Keratinocyte (primary cell): ENCODE measurements around the gene RBMS3. TPM values are rescaled to one million over a fixed set of nuclear protein-coding genes. Genes with fewer than 3 reads are reported as not detected.

Experiments
- DNase-seq: peaks from one replicate; pipeline ENCODE4 v3.0.0-alpha.2; 2011; ENCODE audit warnings: low read depth, missing footprints, low spot score
- FAIRE-seq: peaks from 2 replicates; lab custom pipeline; 2011; peaks lifted over from hg19 to GRCh38; lab: Jason Lieb, UNC
- H2AFZ ChIP-seq: 2 replicates; pipeline ENCODE4 v1.6.0; 2012; ENCODE audit warnings: low read length, control low read depth, inconsistent platforms; ENCODE audit not compliant: control insufficient read depth
- H3K27ac ChIP-seq: 2 replicates; pipeline ENCODE4 v1.5.1; 2011; ENCODE audit warnings: low read length; ENCODE audit not compliant: control insufficient read depth, insufficient read depth
- H3K27me3 ChIP-seq: 3 replicates; pipeline ENCODE4 v1.6.0; 2011; ENCODE audit warnings: low read length; ENCODE audit not compliant: control insufficient read depth, insufficient read depth; ENCODE audit errors: extremely low read depth
- H3K36me3 ChIP-seq, 2 experiments: 2 replicates in 1 of 2; 3 replicates in 1 of 2; pipeline ENCODE4 v1.5.1; 2011; ENCODE audit warnings: low read length in 2 of 2, mild to moderate bottlenecking in 1 of 2; ENCODE audit not compliant: control insufficient read depth in 2 of 2, insufficient read depth in 2 of 2; ENCODE audit errors: extremely low read depth in 1 of 2
- H3K4me1 ChIP-seq: 3 replicates; pipeline ENCODE4 v1.5.1; 2011; ENCODE audit warnings: low read length; ENCODE audit not compliant: control insufficient read depth, insufficient read depth; ENCODE audit errors: extremely low read depth
- H3K4me2 ChIP-seq: 3 replicates; pipeline ENCODE4 v1.6.0; 2011; ENCODE audit warnings: low read depth, low read length; ENCODE audit not compliant: control insufficient read depth, insufficient read depth; ENCODE audit errors: extremely low read depth
- H3K4me3 ChIP-seq, 3 experiments: fragments of 200-600 bp in 1 of 3; sonication (generic) in 1 of 3; 2 replicates in 2 of 3; 3 replicates in 1 of 3; pipeline ENCODE4 v1.5.1; 2011 to 2016; ENCODE audit warnings: low read length in 3 of 3, mild to moderate bottlenecking in 3 of 3, control low read depth in 2 of 3, inconsistent platforms in 1 of 3, low read depth in 1 of 3, mixed read lengths in 1 of 3, mixed run types in 1 of 3, moderate library complexity in 1 of 3; ENCODE audit not compliant: control insufficient read depth in 2 of 3, insufficient read depth in 2 of 3; ENCODE audit errors: extremely low read depth in 1 of 3
- H3K79me2 ChIP-seq: 2 replicates; pipeline ENCODE4 v1.6.0; 2012; ENCODE audit warnings: low read length; ENCODE audit not compliant: control insufficient read depth, insufficient read depth
- H3K9ac ChIP-seq: 3 replicates; pipeline ENCODE4 v1.6.0; 2011; ENCODE audit warnings: low read length; ENCODE audit not compliant: control insufficient read depth, insufficient read depth; ENCODE audit errors: extremely low read depth
- H3K9me1 ChIP-seq: 3 replicates; pipeline ENCODE4 v1.6.0; 2011; ENCODE audit warnings: low read length; ENCODE audit not compliant: control insufficient read depth, insufficient read depth; ENCODE audit errors: extremely low read depth
- H3K9me3 ChIP-seq: 2 replicates; pipeline ENCODE4 v1.5.1; 2012; ENCODE audit warnings: low read depth, low read length; ENCODE audit not compliant: control insufficient read depth
- H4K20me1 ChIP-seq: 3 replicates; pipeline ENCODE4 v1.6.0; 2011; ENCODE audit warnings: low read length; ENCODE audit not compliant: control insufficient read depth, insufficient read depth; ENCODE audit errors: extremely low read depth
- CTCF ChIP-seq, 3 experiments: IDR thresholded peaks in 1 of 3; conservative IDR thresholded peaks in 1 of 3; optimal IDR thresholded peaks in 1 of 3; 2 replicates in 2 of 3; 3 replicates in 1 of 3; pipeline versions ENCODE3 to v1.5.1; 2011; ENCODE audit warnings: low read length in 3 of 3, mild to moderate bottlenecking in 3 of 3, moderate library complexity in 2 of 3, control low read depth in 1 of 3, inconsistent platforms in 1 of 3; ENCODE audit not compliant: insufficient read depth in 2 of 3; ENCODE audit errors: extremely low read depth in 1 of 3
- EZH2 ChIP-seq: IDR thresholded peaks from one replicate; pipeline ENCODE4 v1.6.1; 2012; ENCODE audit warnings: inconsistent platforms, mild to moderate bottlenecking, low read length, moderate library complexity
- dilution Hi-C: fragments of 300-500 bp; cut with MboI; formaldehyde crosslinking; loops from one replicate; pipeline ENCODE4 v1.7.0; 2020; ENCODE audit warnings: low sequenced_read_pairs; ENCODE audit not compliant: extremely low pct_ligation_motif_present
- polyA plus RNA-seq, 5 experiments: library from polyadenylated mRNA; depleted of rRNA in 3 of 5; stranded (reverse) in 3 of 5; stranded (forward) in 1 of 5; unstranded in 1 of 5; fragments of >200 nt; gene quantifications; 1 replicate in 1 of 5; 2 replicates in 3 of 5; 3 replicates in 1 of 5; pipeline versions ENCODE4 v1.2.1 to v1.2.3, GENCODE V29; 2011 to 2012; ENCODE audit warnings: missing spikeins in 2 of 5, low read depth in 1 of 5, low replicate concordance in 1 of 5

The RBMS3 gene
- polyA plus RNA-seq, 1 donor (not counting 4 experiments of a cell fraction or from before 2014, with no cell fraction given) = 2.3 TPM

GRCh38 chr3:29683018-29683993 lies 402.4 kb downstream of the RBMS3 start:
- dilution Hi-C loops = no loop called here
- H3K9me1 ChIP-seq = no peaks in the 10 kb centered on the region
- H3K79me2 ChIP-seq = no peaks in the 10 kb centered on the region
- H2AFZ ChIP-seq = peak overlapping the region; percentile 60
- no peak for TF ChIP-seq CTCF (optimal IDR thresholded peaks at IDR 0.05 in 1 of 3, IDR thresholded peaks at IDR 0.05 in 1 of 3, conservative IDR thresholded peaks at IDR 0.05 in 1 of 3; ENCODE audit: extremely low read depth in 1 of 3, insufficient read depth in 2 of 3, low read length in 3 of 3)
- no peaks in the 10 kb centered on the region for H4K20me1 ChIP-seq
- H3K27ac ChIP-seq = no peak overlapping the region
- no peak overlapping the region for H3K4me2 ChIP-seq
- peak; percentile 36 for FAIRE-seq
- H3K9ac ChIP-seq = no peak overlapping the region
- no peaks in the 10 kb centered on the region for H3K36me3 ChIP-seq
- no peak for DNase-seq
- H3K27me3 ChIP-seq = no peaks in the 10 kb centered on the region
- H3K4me3 ChIP-seq = no peak overlapping the region
- H3K9me3 ChIP-seq = no peaks in the 10 kb centered on the region
- peaks cover 10% of the 10 kb centered on the region for H3K4me1 ChIP-seq

GRCh38 chr3:29686889-29687592 lies 406.2 kb downstream of the RBMS3 start:
- peaks cover 10% of the 10 kb centered on the region for H3K4me1 ChIP-seq
- H3K79me2 ChIP-seq = no peaks in the 10 kb centered on the region
- H3K4me2 ChIP-seq = no peak overlapping the region
- FAIRE-seq (no peak), DNase-seq (no peak)
- H4K20me1 ChIP-seq = no peaks in the 10 kb centered on the region
- no peak overlapping the region for H3K4me3 ChIP-seq
- no peak for TF ChIP-seq EZH2
- no peak for TF ChIP-seq CTCF (optimal IDR thresholded peaks at IDR 0.05 in 1 of 3, IDR thresholded peaks at IDR 0.05 in 1 of 3, conservative IDR thresholded peaks at IDR 0.05 in 1 of 3; ENCODE audit: extremely low read depth in 1 of 3, insufficient read depth in 2 of 3, low read length in 3 of 3)
- no peak overlapping the region for H3K9ac ChIP-seq
- H3K9me3 ChIP-seq = no peaks in the 10 kb centered on the region
- H3K9me1 ChIP-seq = no peaks in the 10 kb centered on the region
- H3K27ac ChIP-seq = no peak overlapping the region
- no peak overlapping the region for H2AFZ ChIP-seq
- H3K36me3 ChIP-seq = no peaks in the 10 kb centered on the region
- H3K27me3 ChIP-seq = no peaks in the 10 kb centered on the region
- dilution Hi-C loops = no loop called here
